IMR-90 (cell line): Measurements from ENCODE around the gene SPATA2. TPM values are rescaled to one million over a fixed set of nuclear protein-coding genes. Genes with fewer than 3 reads are reported as not detected.

Experiments
- ATAC-seq: fragments of 200-7000 bp; cut with Tn5 transposase; 2 replicates; pipeline ENCODE4 v1.9.1; 2020; ENCODE audit warnings: low read depth, mild to moderate bottlenecking, moderate library complexity
- BruUV-seq: library from RNA; stranded (reverse); fragments of 400-500 nt; replicated peaks from 2 replicates; lab custom pipeline; 2021; lab: Mats Ljungman, UMichigan
- CTCF ChIA-PET: fragments of 300-600 bp; formaldehyde crosslinking; extraction: SDS; loops from one replicate; lab custom pipeline; 2021; ENCODE audit warnings: antibody characterized with exemption; lab: Yijun Ruan, JAX
- POLR2A ChIA-PET: fragments of 300-600 bp; sonication (Branson Sonifier 250); formaldehyde crosslinking; loops from one replicate; lab custom pipeline; 2022; ENCODE audit warnings: antibody characterized with exemption; ENCODE audit not compliant: unreplicated experiment; lab: Charles Lee
- DNase-seq: peaks from one replicate; pipeline ENCODE4 v3.0.0; 2013
- H2AFZ ChIP-seq: replicated peaks from 2 replicates; pipeline ENCODE3; 2013; ENCODE audit warnings: low read length, mild to moderate bottlenecking; ENCODE audit not compliant: poor library complexity
- H2AK5ac ChIP-seq: 2 replicates; pipeline ENCODE4 v1.6.1; 2013; ENCODE audit warnings: low read depth, low read length, inconsistent platforms
- H2AK9ac ChIP-seq: replicated peaks from 2 replicates; pipeline ENCODE3; 2013; ENCODE audit warnings: mild to moderate bottlenecking, low read depth, low read length, moderate library complexity; ENCODE audit not compliant: poor library complexity
- H2BK120ac ChIP-seq: 2 replicates; pipeline ENCODE4 v1.6.1; 2013; ENCODE audit warnings: low read depth, low read length, inconsistent platforms
- H2BK15ac ChIP-seq: 3 replicates; pipeline ENCODE4 v1.6.1; 2013; ENCODE audit warnings: low read depth, low read length, inconsistent platforms
- H2BK20ac ChIP-seq: 2 replicates; pipeline ENCODE4 v1.6.1; 2013; ENCODE audit warnings: low read depth, mild to moderate bottlenecking, inconsistent platforms, low read length, moderate library complexity
- H2BK5ac ChIP-seq: 2 replicates; pipeline ENCODE4 v1.6.1; 2013; ENCODE audit warnings: mild to moderate bottlenecking, low read depth, low read length, inconsistent platforms; ENCODE audit not compliant: poor library complexity, severe bottlenecking
- H3K14ac ChIP-seq: replicated peaks from 2 replicates; pipeline ENCODE4 v1.6.1; 2013; ENCODE audit warnings: low read depth, low read length, inconsistent platforms
- H3K18ac ChIP-seq: 2 replicates; pipeline ENCODE4 v1.6.1; 2013; ENCODE audit warnings: low read depth, low read length, control low read depth
- H3K23ac ChIP-seq: 2 replicates; pipeline ENCODE4 v1.6.1; 2013; ENCODE audit warnings: low read depth, low read length, inconsistent platforms
- H3K27ac ChIP-seq: 2 replicates; pipeline ENCODE4 v1.5.1; 2013; ENCODE audit warnings: mild to moderate bottlenecking, control low read depth, low read length; ENCODE audit not compliant: insufficient read depth
- H3K27me3 ChIP-seq: 2 replicates; pipeline ENCODE4 v1.6.1; 2013; ENCODE audit warnings: low read length; ENCODE audit not compliant: control insufficient read depth, insufficient read depth
- H3K36me3 ChIP-seq: 2 replicates; pipeline ENCODE4 v1.6.1; 2013; ENCODE audit warnings: low read length, mixed read lengths; ENCODE audit not compliant: control insufficient read depth, insufficient read depth
- H3K4ac ChIP-seq: 2 replicates; pipeline ENCODE4 v1.6.1; 2013; ENCODE audit warnings: low read depth, low read length, inconsistent platforms
- H3K4me1 ChIP-seq: 2 replicates; pipeline ENCODE4 v1.6.1; 2013; ENCODE audit warnings: low read length, mixed read lengths; ENCODE audit not compliant: control insufficient read depth, insufficient read depth
- H3K4me2 ChIP-seq: 2 replicates; pipeline ENCODE4 v1.6.1; 2013; ENCODE audit warnings: low read depth, mild to moderate bottlenecking, control low read depth, low read length, moderate library complexity
- H3K4me3 ChIP-seq: 2 replicates; pipeline ENCODE4 v1.5.1; 2013; ENCODE audit warnings: low read depth, mild to moderate bottlenecking, control low read depth, low read length, moderate library complexity; ENCODE audit not compliant: insufficient read depth
- H3K56ac ChIP-seq: 2 replicates; pipeline ENCODE4 v1.6.1; 2013; ENCODE audit warnings: low read length, inconsistent platforms; ENCODE audit not compliant: insufficient read depth; ENCODE audit errors: extremely low read depth
- H3K79me1 ChIP-seq, 2 experiments: 2 replicates each; pipeline ENCODE4 v1.6.1; 2013; ENCODE audit warnings: low read length in 2 of 2, inconsistent platforms in 1 of 2, low read depth in 1 of 2
- H3K9ac ChIP-seq: 2 replicates; pipeline ENCODE4 v1.6.1; 2013; ENCODE audit warnings: low read depth, low read length, control low read depth
- H3K9me1 ChIP-seq: 2 replicates; pipeline ENCODE4 v1.6.1; 2013; ENCODE audit warnings: low read length, inconsistent platforms; ENCODE audit not compliant: insufficient read depth
- H3K9me3 ChIP-seq: 2 replicates; pipeline ENCODE4 v1.6.1; 2013; ENCODE audit warnings: low read length; ENCODE audit not compliant: control insufficient read depth, insufficient read depth
- H4K20me1 ChIP-seq: 2 replicates; pipeline ENCODE4 v1.6.1; 2013; ENCODE audit warnings: low read length, inconsistent platforms; ENCODE audit not compliant: insufficient read depth
- H4K5ac ChIP-seq: 2 replicates; pipeline ENCODE4 v1.6.1; 2013; ENCODE audit warnings: mild to moderate bottlenecking, low read depth, low read length, control low read depth
- H4K8ac ChIP-seq, 2 experiments: 2 replicates each; pipeline ENCODE4 v1.6.1; 2013; ENCODE audit warnings: low read depth in 2 of 2, low read length in 2 of 2, control low read depth in 1 of 2, inconsistent platforms in 1 of 2
- H4K91ac ChIP-seq: 2 replicates; pipeline ENCODE4 v1.6.1; 2013; ENCODE audit warnings: low read depth, low read length, inconsistent platforms; ENCODE audit not compliant: insufficient read depth
- ELK1 ChIP-seq: fragments of 150-350 bp; IDR thresholded peaks from 2 replicates; pipeline ENCODE4 v1.6.1; 2016; ENCODE audit warnings: low read depth, mild to moderate bottlenecking, low read length, moderate library complexity, borderline replicate concordance
- FOS ChIP-seq: fragments of 150-350 bp; IDR thresholded peaks from 2 replicates; pipeline ENCODE4 v1.6.1; 2016; ENCODE audit warnings: low read depth, low read length
- MXI1 ChIP-seq: IDR thresholded peaks from 2 replicates; pipeline ENCODE4 v1.6.1; 2012; ENCODE audit warnings: low read depth, mild to moderate bottlenecking, low read length, moderate library complexity, borderline replicate concordance
- POLR2A ChIP-seq: IDR thresholded peaks from 2 replicates; pipeline ENCODE4 v1.6.1; 2012; ENCODE audit warnings: mild to moderate bottlenecking, low read depth, low read length
- SMC3 ChIP-seq: fragments of 150-350 bp; IDR thresholded peaks from 2 replicates; pipeline ENCODE4 v1.6.1; 2016; ENCODE audit warnings: low read depth, mild to moderate bottlenecking, antibody characterized with exemption, low read length, moderate library complexity
- WGBS, 2 experiments: methylation state at CpG; one replicate each; pipeline versions ENCODE4 v1.1.5 to v1.1.7; 2013; ENCODE audit warnings: missing lambda C conversion rate in 2 of 2; ENCODE audit not compliant: insufficient read length in 1 of 2; ENCODE audit errors: extremely low coverage in 2 of 2; 5-methylcytosine and 5-hydroxymethylcytosine counted together
- dilution Hi-C: fragments of 300-500 bp; cut with HindIII; formaldehyde crosslinking; loops from one replicate; pipeline ENCODE4 v1.14.3; 2018; ENCODE audit warnings: low sequenced_read_pairs; ENCODE audit not compliant: unreplicated experiment
- in situ Hi-C: fragments of 300-500 bp; cut with MboI; formaldehyde crosslinking; loops from 3 replicates; pipeline ENCODE4 v1.14.3; 2019; ENCODE audit warnings: low sequenced_read_pairs, inconsistent platforms, mixed read lengths
- intact Hi-C: fragments of 100-400 bp; cut with micrococcal nuclease; formaldehyde crosslinking; loops from 2 replicates; pipeline ENCODE4 v1.10.0; 2022
- polyA plus RNA-seq, 3 experiments: library from polyadenylated mRNA; depleted of rRNA; stranded (reverse); fragments of >200 nt; gene quantifications; 2 replicates each; pipeline ENCODE4 v1.2.3, GENCODE V29; 2012; ENCODE audit warnings: low replicate concordance in 1 of 3
- total RNA-seq: library from RNA; depleted of rRNA; stranded (reverse); fragments of >200 nt; gene quantifications from 2 replicates; pipeline ENCODE4 v1.2.3, GENCODE V29; 2012

SPATA2 gene
- total and polyA plus RNA-seq, 2 of the 4 experiments (the other 2 are of a cell fraction), result 1.3 to 4.5 TPM

DNA sequence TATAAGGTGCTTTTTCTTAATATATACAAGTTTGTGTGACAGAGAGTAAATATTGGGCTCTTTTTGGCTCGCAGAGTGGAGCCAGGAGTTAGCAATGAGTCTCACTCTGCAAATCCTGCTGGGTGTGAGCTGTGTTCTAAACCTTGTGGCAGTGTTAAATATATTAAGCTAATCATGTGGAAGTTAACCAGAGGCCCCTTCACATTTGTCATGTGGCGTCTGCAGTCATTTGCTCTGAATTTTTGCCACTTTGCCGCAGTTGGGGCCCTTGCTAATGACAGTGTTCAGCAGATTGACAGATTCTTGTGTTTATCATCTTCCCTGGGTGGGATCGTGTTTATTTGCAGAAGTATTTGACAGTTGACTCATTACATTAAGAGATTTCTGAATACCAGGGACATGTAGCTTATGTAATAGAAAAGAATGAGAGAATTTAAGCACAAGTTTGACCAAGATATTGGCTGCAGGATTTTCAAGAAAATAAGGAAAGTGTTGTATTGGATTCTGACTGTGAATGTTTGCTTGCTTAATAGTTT lies 37.9 kb downstream of the SPATA2 start:
- no peak overlapping the region for H2BK5ac ChIP-seq
- no peak overlapping the region for H4K5ac ChIP-seq
- no peak overlapping the region for H2AK9ac ChIP-seq
- no peak overlapping the region for H3K4ac ChIP-seq
- ChIA-PET POLR2A (no interaction called here), CTCF (interaction anchor here (0.6 to 1.1 kb wide), 3 partner anchors 11 to 56 kb away, joined by 3 to 4 read pairs (median 3); no protein-coding TSS in a partner anchor)
- H2BK20ac ChIP-seq, result no peak overlapping the region
- no peak overlapping the region for H3K4me3 ChIP-seq
- no TSS peak for BruUV-seq
- no peak overlapping the region for H3K9ac ChIP-seq
- H3K9me1 ChIP-seq, result no peaks in the 10 kb centered on the region
- H4K20me1 ChIP-seq, result no peaks in the 10 kb centered on the region
- dilution Hi-C loops (no loop called here), intact Hi-C loops (no loop called here), in situ Hi-C loops (no loop called here)
- no peak for TF ChIP-seq SMC3
- TF ChIP-seq ELK1, result no peak
- TF ChIP-seq FOS, result no peak
- no peak for TF ChIP-seq MXI1
- no peak for TF ChIP-seq POLR2A
- WGBS, 2 experiments, result 70% methylated on average over 2 of the region's 4 CpGs; no CpG with 5 or more reads in 1 of the 2 experiments
- no peak overlapping the region for H2BK120ac ChIP-seq
- no peak overlapping the region for H4K8ac ChIP-seq
- no peak overlapping the region for H3K14ac ChIP-seq
- H2BK15ac ChIP-seq, result no peak overlapping the region
- no peaks in the 10 kb centered on the region for H3K27me3 ChIP-seq
- H3K36me3 ChIP-seq, result peaks cover 13% of the 10 kb centered on the region; the same call in 1 of the 2 replicates
- ATAC-seq (peak; percentile 43), DNase-seq (no peak)
- no peak overlapping the region for H3K4me2 ChIP-seq
- H3K9me3 ChIP-seq, result no peaks in the 10 kb centered on the region
- H3K79me1 ChIP-seq, result peaks cover 0 to 1% of the 10 kb centered on the region in 2 experiments; a peak in 1 of 4 replicates
- H3K18ac ChIP-seq, result no peak overlapping the region
- no peak overlapping the region for H2AFZ ChIP-seq
- no peak overlapping the region for H2AK5ac ChIP-seq
- no peak overlapping the region for H3K27ac ChIP-seq
- no peak overlapping the region for H4K91ac ChIP-seq
- peaks cover 7% of the 10 kb centered on the region for H3K4me1 ChIP-seq
- no peak overlapping the region for H3K23ac ChIP-seq
- no peak overlapping the region for H3K56ac ChIP-seq
